GM18870 (cell line): ENCODE measurements around the gene RNLS.
"Not testable (repeated sequence)": the region's sequence is repeated elsewhere in the genome, so short reads cannot be mapped to it uniquely, and the experiment has no call there.

Experiments
- ATAC-seq: cut with Tn5 transposase; IDR thresholded peaks from one replicate; pipeline ENCODE4 v1.9.1; 2021; ENCODE audit warnings: moderate library complexity; ENCODE audit not compliant: unreplicated experiment

The RNLS gene

GRCh38 chr10:88361494-88361893 is 221.6 kb downstream of the RNLS start:
- no peak for ATAC-seq

- ATAC-seq, result not testable (repeated sequence)
Observed at GRCh38 chr10:88355750-88356149, 227.4 kb downstream of the RNLS start.

DNA sequence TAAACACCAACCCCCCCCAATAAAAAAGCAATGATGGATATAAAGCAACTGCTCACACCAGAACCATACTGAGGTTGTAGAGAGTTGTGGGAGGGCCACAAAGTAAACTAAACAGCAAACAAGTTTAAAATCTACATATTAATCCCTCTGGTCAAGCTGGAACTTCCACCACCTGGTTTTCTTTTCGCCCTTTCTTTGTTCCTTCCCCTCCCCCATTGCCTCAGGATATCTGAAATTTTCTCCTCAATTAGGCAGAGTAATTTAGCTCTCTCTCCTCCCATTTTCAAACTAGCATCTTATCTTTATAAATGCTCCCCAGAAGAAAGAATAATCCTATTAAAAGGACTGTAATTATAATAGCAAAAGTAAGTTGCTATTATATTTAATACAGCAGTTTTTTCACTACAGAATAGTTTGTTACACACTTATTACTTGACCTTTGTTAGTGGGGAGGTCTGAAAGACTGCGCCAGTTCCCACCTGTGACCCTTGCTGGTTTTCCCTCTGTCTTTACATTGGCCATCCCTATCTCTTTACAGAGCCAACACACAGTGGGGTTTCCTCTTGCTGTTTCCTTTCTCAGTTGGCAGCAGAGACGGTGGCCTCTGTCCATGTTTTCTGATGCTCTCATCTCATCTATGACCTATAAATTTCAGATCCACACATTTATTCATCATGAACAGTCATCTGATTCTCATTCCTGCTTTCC is 235.4 kb downstream of the RNLS start:
- no peak for ATAC-seq

DNA sequence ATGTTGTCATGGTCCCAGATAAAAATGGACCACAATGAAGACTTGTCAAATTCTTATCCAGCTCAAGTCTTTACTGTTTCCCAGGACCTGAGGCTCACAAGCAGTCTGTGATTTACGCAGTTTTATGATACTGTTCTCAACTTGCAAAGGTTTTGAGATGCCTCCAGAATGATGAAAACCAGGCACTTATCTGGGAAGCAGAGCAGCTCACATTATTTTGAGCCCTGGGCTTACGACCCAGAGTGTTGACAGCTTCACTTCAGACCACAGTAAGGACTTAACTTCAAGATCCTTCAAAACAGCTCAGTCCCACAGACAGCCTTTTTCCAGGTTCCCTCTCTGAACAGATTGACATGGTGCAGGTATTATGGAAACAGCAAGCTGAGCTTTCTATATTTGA is 236.1 kb downstream of the RNLS start:
- ATAC-seq, result no peak

- no peak for ATAC-seq
Observed at GRCh38 chr10:88346144-88346977, 236.8 kb downstream of the RNLS start.

DNA sequence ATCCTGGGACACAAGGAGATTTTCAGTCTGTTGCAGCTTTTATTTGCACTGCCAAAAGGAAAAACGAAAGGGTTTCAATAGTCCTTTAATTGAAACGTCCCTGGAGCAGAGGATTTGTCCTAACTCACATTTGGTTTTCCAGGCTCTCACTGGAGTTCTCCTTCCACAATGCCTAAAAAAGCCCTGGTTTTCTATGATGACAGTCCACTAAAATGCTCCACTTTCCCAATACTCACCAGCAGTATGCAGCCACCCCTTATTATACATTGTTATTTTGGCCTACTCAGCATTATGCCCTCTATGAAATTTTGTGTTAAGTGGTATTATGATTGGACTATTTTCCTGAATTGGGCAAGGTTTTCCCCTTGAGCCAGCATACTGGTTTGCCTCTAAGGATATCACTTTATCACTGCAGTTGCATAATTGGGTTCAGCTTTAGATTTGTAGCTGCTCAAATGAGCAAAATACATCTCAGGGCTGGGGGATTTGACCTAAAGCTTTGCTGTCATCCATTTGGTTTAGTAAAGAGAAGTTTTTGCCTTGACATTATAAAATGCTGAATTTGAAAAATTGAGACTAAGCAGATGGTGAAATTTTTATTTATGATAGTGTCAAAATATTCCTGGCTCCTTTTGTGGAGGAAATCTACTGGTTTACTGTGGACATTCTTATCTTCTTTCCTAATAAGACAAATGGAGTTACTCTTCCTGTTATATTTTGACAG is 239.2 kb downstream of the RNLS start:
- ATAC-seq, result no peak

DNA sequence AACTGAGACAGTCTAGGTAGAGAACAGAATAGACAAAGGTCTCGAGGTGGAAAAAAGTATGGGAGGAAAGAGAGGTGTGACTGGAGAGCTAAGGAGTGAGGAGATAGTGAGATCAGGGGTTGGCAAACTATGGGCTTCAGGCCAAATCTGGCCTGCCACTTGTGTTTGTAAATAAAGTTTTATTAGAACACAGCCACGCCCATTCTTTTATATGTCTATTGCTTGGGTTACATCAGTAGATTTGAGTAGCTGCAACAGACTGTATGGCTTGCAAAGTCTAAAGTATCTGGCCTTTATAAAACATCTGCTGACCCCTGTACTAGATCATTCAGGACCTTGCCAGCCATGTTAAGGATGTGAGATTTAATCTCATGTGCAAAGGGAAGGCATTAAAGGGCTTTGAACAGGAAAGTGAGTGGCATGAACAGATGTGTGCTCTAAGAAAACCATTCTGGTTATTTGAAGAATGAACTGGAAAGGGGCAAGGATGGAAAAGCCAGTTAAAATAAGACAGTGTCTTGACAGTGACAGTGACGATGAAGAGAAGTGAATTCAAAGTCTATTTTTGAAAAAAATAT is 240.3 kb downstream of the RNLS start:
- no peak for ATAC-seq

- ATAC-seq, result no peak
Observed at GRCh38 chr10:88337134-88337533, 246.0 kb downstream of the RNLS start.

DNA sequence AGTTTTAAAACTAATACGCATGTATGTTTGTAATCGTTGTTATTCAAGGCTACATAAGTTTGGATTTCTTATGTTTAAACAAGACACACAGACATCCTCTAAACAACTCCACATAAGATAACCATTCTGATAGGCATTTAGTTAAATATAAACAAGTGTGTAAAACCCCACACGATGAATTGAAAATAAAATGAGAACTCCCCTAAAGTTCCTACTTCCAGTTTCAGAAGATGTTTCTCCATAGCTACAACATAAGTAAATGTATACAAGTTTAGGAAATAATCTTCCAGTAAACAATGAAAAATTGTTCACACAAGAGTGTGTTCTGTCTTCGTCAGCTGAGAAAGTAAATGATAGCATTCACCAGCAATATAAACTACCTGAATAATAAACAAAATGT is 246.8 kb downstream of the RNLS start:
- ATAC-seq, result no peak

- no peak for ATAC-seq
Observed at GRCh38 chr10:88333248-88333630, 249.9 kb downstream of the RNLS start.

GRCh38 chr10:88332503-88333247 is 250.4 kb downstream of the RNLS start:
- ATAC-seq, result no peak

DNA sequence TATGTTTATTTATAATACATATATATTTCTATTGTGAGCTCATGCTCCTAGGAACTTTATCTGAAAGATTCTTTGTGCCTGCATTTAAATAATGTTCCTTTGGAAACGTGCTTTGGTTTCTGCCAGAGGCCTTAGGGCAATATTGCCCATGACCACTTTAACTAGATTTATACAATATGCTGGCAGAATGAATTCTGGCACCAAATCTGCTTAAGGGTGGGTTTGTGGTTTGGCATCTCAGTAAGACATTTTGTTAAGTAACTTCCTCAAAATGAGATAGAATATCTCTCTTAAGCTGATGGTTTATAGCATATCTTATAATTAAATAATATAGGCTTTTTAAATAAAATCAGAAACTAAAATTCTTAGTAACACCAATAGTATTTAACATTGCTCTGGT is 252.9 kb downstream of the RNLS start:
- no peak for ATAC-seq

- no peak for ATAC-seq
Observed at GRCh38 chr10:88322324-88323063, 260.6 kb downstream of the RNLS start.

GRCh38 chr10:88319960-88320517 is 263.1 kb downstream of the RNLS start:
- no peak for ATAC-seq

- no peak for ATAC-seq
Observed at GRCh38 chr10:88318803-88319202, 264.3 kb downstream of the RNLS start.

DNA sequence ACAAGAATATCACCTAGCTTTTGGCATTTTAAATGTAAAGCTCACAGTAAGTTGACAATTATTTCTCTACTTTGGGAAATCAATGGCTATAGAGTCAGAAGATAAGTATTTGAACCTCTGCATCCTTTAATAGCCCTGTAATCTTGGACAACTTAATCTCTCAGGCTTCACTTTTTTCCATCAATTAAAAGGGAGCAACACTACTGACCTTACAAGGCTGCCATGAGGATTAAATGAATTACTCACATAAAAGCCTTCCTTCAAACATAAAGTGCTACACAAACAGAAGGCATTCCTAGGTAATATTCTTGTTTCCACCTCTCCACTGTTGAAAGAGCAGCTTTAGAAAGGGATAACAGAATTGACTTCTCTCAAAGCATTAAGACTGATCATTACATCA is 266.0 kb downstream of the RNLS start:
- ATAC-seq, result no peak

DNA sequence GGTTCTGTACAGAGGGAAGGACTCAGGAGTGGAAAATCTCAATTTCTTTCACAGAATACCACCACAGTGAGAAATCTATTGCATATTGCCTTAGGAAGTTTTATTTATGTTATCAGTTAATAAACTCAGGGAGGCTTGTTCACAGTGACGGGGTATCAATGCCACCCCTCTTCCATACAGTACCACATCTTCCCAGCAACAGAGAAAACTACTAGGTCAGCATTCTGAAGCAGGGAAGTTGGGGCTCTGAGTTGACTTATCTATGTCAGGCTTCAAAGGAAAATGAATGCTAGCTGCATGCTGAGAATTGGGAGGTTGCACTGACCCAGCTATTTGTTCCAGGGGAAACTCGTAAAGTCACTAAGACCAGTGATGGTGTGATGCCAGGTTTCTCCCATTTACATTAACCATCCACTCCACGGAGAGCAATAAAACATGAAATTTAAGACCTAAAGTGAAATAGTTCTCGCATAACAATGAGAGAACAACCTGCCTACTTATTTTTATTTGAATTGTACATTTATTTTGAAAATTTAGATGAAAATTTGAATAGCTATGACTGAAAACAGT is 266.7 kb downstream of the RNLS start:
- ATAC-seq, result no peak

DNA sequence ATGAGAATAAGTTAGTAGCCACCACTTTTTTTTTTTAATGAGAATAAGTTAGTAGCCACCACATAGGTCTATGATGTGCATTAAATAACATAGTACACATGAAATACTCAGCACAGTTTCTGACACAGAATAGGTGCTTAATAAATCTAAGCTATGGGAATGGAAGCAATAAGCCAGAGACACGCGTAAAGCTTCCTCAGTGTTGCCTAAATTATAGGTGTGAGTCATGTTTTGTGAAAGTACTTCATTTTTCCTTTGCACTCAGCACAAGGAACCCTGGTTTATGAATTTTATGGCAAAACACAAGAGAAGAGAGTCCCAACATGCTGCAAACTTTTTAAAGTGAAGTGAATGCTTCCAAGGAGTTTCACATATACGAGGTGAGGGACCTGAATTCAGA is 267.4 kb downstream of the RNLS start:
- ATAC-seq, result no peak

- ATAC-seq, result no peak
Observed at GRCh38 chr10:88314362-88314761, 268.8 kb downstream of the RNLS start.
